Thymus (tissue), 14 donors: ENCODE measurements around the gene AADACL2. TPM values are rescaled to one million over a fixed set of nuclear protein-coding genes. Genes with fewer than 3 reads are reported as not detected.

Experiments
- DNase-seq, 9 donors: peaks; one replicate each; pipeline ENCODE4 v3.0.0-alpha.2; 2013; ENCODE audit warnings: low spot score in 9 of 9, low read depth in 6 of 9, missing footprints in 1 of 9
- H3K27ac ChIP-seq, 2 donors: one replicate each; pipeline ENCODE4 v1.5.1; 2013; ENCODE audit warnings: control low read depth in 1 of 2, low read depth in 1 of 2, low read length in 1 of 2, mild to moderate bottlenecking in 1 of 2, moderate library complexity in 1 of 2
- H3K27me3 ChIP-seq, 2 donors: one replicate each; pipeline ENCODE4 v1.5.1; 2013; ENCODE audit warnings: low read length in 1 of 2; ENCODE audit not compliant: control insufficient read depth in 2 of 2, insufficient read depth in 1 of 2
- H3K36me3 ChIP-seq, 2 donors: one replicate each; pipeline ENCODE4 v1.5.1; 2013; ENCODE audit warnings: low read length in 1 of 2, mild to moderate bottlenecking in 1 of 2, moderate library complexity in 1 of 2; ENCODE audit not compliant: control insufficient read depth in 2 of 2, insufficient read depth in 2 of 2
- H3K4me1 ChIP-seq, 2 donors: one replicate each; pipeline ENCODE4 v1.5.1; 2013; ENCODE audit warnings: low read length in 2 of 2; ENCODE audit not compliant: control insufficient read depth in 2 of 2, insufficient read depth in 2 of 2
- H3K4me3 ChIP-seq, 2 donors: one replicate each; pipeline ENCODE4 v1.5.1; 2013; ENCODE audit warnings: low read length in 2 of 2, control low read depth in 1 of 2, mild to moderate bottlenecking in 1 of 2
- H3K9me3 ChIP-seq, 2 donors: one replicate each; pipeline ENCODE4 v1.5.1; 2013; ENCODE audit warnings: low read length in 1 of 2, mild to moderate bottlenecking in 1 of 2; ENCODE audit not compliant: control insufficient read depth in 2 of 2, insufficient read depth in 1 of 2
- WGBS: extraction: QIAGEN DNeasy Blood & Tissue Kit; methylation state at CpG from one replicate; pipeline ENCODE4 v1.1.7; 2013; 5-methylcytosine and 5-hydroxymethylcytosine counted together
- long read RNA-seq, 10 donors: transcript quantifications; one replicate each; lab custom pipeline, GENCODE V29; 2026
- polyA plus RNA-seq: library from polyadenylated mRNA; stranded (reverse); fragments of 200-250 nt; gene quantifications from one replicate; pipeline ENCODE4 v1.2.3, GENCODE V29; 2013
- total RNA-seq: library from RNA; stranded (reverse); fragments of 120-200 nt; gene quantifications from one replicate; pipeline ENCODE4 v1.2.4, GENCODE V29; 2013
- donor health status: healthy.

The AADACL2 gene
- total RNA-seq (0.14 TPM), polyA plus RNA-seq (3.4 TPM)
- long read RNA-seq, donor 1 = 0 reads
- long read RNA-seq, donor 2 = 0 reads
- long read RNA-seq, donor 3 = 0 reads
- long read RNA-seq, donor 4 = 0 reads
- long read RNA-seq, donor 5 = 0 reads
- long read RNA-seq, donor 6 = 0 reads
- long read RNA-seq, donor 7 = 0 reads
- long read RNA-seq, donor 8 = 0 reads
- long read RNA-seq, donor 9 = 0 reads
- long read RNA-seq, donor 10 = 0 reads

- no peak for DNase-seq
- WGBS = 86% methylated on average over 1 of the region's 1 CpG
- no peaks in the 10 kb centered on the region for H3K9me3 ChIP-seq
- no peaks in the 10 kb centered on the region for H3K27me3 ChIP-seq
- no peaks in the 10 kb centered on the region for H3K36me3 ChIP-seq
- no peaks in the 10 kb centered on the region for H3K4me1 ChIP-seq
- no peak within 1 kb of the TSS for H3K27ac ChIP-seq
- no peak within 1 kb of the TSS for H3K4me3 ChIP-seq
These were observed at the start of gene AADACL2 for GRCh38 chr3:151733613-151734012. Gene AADACL2 (plus strand): TSS chr3:151733927. CDS start chr3:151734036, 109 bp downstream.

DNA sequence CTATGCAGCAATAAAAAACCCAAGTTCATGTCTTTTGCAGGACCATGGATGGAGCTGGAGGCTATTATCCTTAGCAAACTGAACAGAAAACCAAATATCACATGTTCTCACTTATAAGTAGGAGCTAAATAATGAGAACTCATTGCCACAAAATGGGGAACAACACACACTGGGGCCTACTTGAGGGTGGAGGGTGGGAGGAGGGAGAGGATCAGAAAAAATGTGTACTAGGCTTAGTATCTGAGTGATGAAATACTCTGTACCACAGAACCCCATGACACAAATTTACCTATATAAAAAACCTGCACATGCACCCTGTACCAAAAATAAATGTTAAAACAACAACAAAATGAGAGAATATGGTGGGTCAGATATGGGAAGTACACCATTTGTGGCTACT is 49.6 kb upstream of the AADACL2 start:
- DNase-seq = no peak
- H3K27me3 ChIP-seq = no peaks in the 10 kb centered on the region
- no peaks in the 10 kb centered on the region for H3K9me3 ChIP-seq
- H3K4me1 ChIP-seq = no peaks in the 10 kb centered on the region
- no peak overlapping the region for H3K4me3 ChIP-seq
- H3K36me3 ChIP-seq = no peaks in the 10 kb centered on the region
- no peak overlapping the region for H3K27ac ChIP-seq

GRCh38 chr3:151686257-151686656 is 47.5 kb upstream of the AADACL2 start:
- WGBS = over 99% methylated on average over 3 of the region's 3 CpGs
- H3K27me3 ChIP-seq = no peaks in the 10 kb centered on the region
- no peak for DNase-seq
- no peaks in the 10 kb centered on the region for H3K36me3 ChIP-seq
- H3K4me1 ChIP-seq = no peaks in the 10 kb centered on the region
- H3K4me3 ChIP-seq = no peak overlapping the region
- no peaks in the 10 kb centered on the region for H3K9me3 ChIP-seq
- H3K27ac ChIP-seq = no peak overlapping the region

- H3K4me1 ChIP-seq = no peaks in the 10 kb centered on the region
- no peaks in the 10 kb centered on the region for H3K27me3 ChIP-seq
- no peaks in the 10 kb centered on the region for H3K9me3 ChIP-seq
- H3K27ac ChIP-seq = no peak overlapping the region
- 51% methylated on average over 5 of the region's 5 CpGs for WGBS
- no peaks in the 10 kb centered on the region for H3K36me3 ChIP-seq
- H3K4me3 ChIP-seq = no peak overlapping the region
- no peak for DNase-seq
These were observed 46.7 kb upstream of the AADACL2 start for GRCh38 chr3:151687076-151687475.

DNA sequence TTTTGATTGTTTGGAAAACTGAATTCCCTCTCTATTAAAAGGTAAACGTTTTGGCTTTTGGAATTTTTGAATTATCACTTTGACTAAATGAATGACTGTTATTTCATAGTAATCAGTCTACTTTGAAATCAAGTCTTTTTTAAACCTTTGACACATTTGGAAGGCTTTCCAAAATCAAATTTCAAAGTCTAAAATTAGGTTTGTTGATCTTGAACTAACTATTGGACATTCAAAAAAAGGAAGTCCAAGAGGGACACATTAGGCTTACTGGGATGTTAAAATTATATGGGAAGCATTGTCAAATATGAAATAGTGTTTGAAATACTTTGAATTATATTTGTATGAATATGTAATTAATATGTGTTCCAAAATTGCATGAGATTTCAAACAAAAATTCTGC is 45.2 kb upstream of the AADACL2 start:
- no peaks in the 10 kb centered on the region for H3K9me3 ChIP-seq
- no peak overlapping the region for H3K27ac ChIP-seq
- H3K4me1 ChIP-seq = no peaks in the 10 kb centered on the region
- H3K27me3 ChIP-seq = no peaks in the 10 kb centered on the region
- DNase-seq = no peak
- H3K4me3 ChIP-seq = no peak overlapping the region
- 87% methylated on average over 1 of the region's 1 CpG for WGBS
- no peaks in the 10 kb centered on the region for H3K36me3 ChIP-seq

GRCh38 chr3:151690645-151691044 is 43.1 kb upstream of the AADACL2 start:
- WGBS = 100% methylated on average over 1 of the region's 1 CpG
- Histone ChIP-seq H3K27me3 (no peaks in the 10 kb centered on the region), H3K9me3 (no peaks in the 10 kb centered on the region), H3K4me3 (no peak overlapping the region), H3K4me1 (no peaks in the 10 kb centered on the region), H3K36me3 (no peaks in the 10 kb centered on the region), H3K27ac (no peak overlapping the region)
- DNase-seq = no peak

DNA sequence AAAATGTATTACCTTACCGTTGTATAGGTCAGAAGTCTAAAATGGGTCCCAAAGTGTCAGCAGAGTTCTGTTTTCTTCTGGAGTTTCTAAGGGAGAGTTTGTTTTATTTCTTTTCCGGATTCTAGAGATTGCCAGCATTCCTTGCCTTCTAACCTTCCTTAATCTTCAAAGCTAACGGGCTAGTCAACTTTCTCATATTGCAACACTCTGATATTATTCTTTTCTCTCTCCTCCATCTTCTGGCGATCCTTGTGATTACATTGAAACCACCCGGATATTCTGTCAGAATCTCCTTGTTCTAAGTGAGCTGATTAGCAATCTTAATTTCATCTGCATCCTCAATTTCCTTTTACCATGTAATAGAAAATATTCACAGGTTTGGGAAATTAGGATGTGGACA is 36.2 kb upstream of the AADACL2 start:
- 96% methylated on average over 5 of the region's 5 CpGs for WGBS
- H3K9me3 ChIP-seq = peaks cover 0 to 3% of the 10 kb centered on the region in 2 donors
- DNase-seq = no peak
- no peak overlapping the region for H3K4me3 ChIP-seq
- no peaks in the 10 kb centered on the region for H3K27me3 ChIP-seq
- H3K36me3 ChIP-seq = no peaks in the 10 kb centered on the region
- no peaks in the 10 kb centered on the region for H3K4me1 ChIP-seq
- no peak overlapping the region for H3K27ac ChIP-seq

GRCh38 chr3:151707216-151707615 is 26.5 kb upstream of the AADACL2 start:
- DNase-seq = no peak
- Histone ChIP-seq H3K27ac (no peak overlapping the region), H3K27me3 (no peaks in the 10 kb centered on the region), H3K4me1 (no peaks in the 10 kb centered on the region), H3K36me3 (no peaks in the 10 kb centered on the region), H3K4me3 (no peak overlapping the region), H3K9me3 (no peaks in the 10 kb centered on the region)

GRCh38 chr3:151708868-151709267 is 24.9 kb upstream of the AADACL2 start:
- DNase-seq = no peak
- Histone ChIP-seq H3K36me3 (no peaks in the 10 kb centered on the region), H3K27me3 (no peaks in the 10 kb centered on the region), H3K27ac (no peak overlapping the region), H3K4me1 (no peaks in the 10 kb centered on the region), H3K9me3 (no peaks in the 10 kb centered on the region), H3K4me3 (no peak overlapping the region)
- WGBS = 98% methylated on average over 1 of the region's 1 CpG

GRCh38 chr3:151709847-151710246 is 23.9 kb upstream of the AADACL2 start:
- H3K4me1 ChIP-seq = no peaks in the 10 kb centered on the region
- no peaks in the 10 kb centered on the region for H3K36me3 ChIP-seq
- no peak overlapping the region for H3K27ac ChIP-seq
- no peak for DNase-seq
- WGBS = 94% methylated on average over 1 of the region's 1 CpG
- no peaks in the 10 kb centered on the region for H3K9me3 ChIP-seq
- no peaks in the 10 kb centered on the region for H3K27me3 ChIP-seq
- H3K4me3 ChIP-seq = no peak overlapping the region
